Osteoblast (primary cell): ENCODE results near the gene TJP2. TPM values are rescaled to one million over a fixed set of nuclear protein-coding genes. Genes with fewer than 3 reads are reported as not detected.
A peak's percentile ranks its signal among the peaks of the same experiment; 100 is the strongest.

Experiments used
- DNase-seq: peaks from one replicate; pipeline ENCODE4 v3.0.0; 2011; ENCODE audit warnings: low spot score, mixed read lengths; ENCODE audit not compliant: insufficient read length; ENCODE audit errors: missing footprints
- H2AFZ ChIP-seq: 2 replicates; pipeline ENCODE4 v1.6.0; 2011; ENCODE audit warnings: mild to moderate bottlenecking, low read length
- H3K27ac ChIP-seq: 2 replicates; pipeline ENCODE4 v1.5.1; 2011; ENCODE audit warnings: mild to moderate bottlenecking, low read depth, low read length, moderate library complexity
- H3K27me3 ChIP-seq: 2 replicates; pipeline ENCODE4 v1.6.0; 2012; ENCODE audit warnings: mild to moderate bottlenecking, control low read depth, inconsistent platforms, low read length, moderate library complexity; ENCODE audit not compliant: insufficient read depth
- H3K36me3 ChIP-seq: 2 replicates; pipeline ENCODE4 v1.5.1; 2011; ENCODE audit warnings: mild to moderate bottlenecking, low read length, control low read depth, moderate library complexity; ENCODE audit not compliant: insufficient read depth
- H3K4me1 ChIP-seq: 2 replicates; pipeline ENCODE4 v1.5.1; 2011; ENCODE audit warnings: mild to moderate bottlenecking, low read length, control low read depth, moderate library complexity; ENCODE audit not compliant: insufficient read depth
- H3K4me2 ChIP-seq: 2 replicates; pipeline ENCODE4 v1.6.0; 2011; ENCODE audit warnings: mild to moderate bottlenecking, low read length; ENCODE audit not compliant: insufficient read depth
- H3K4me3 ChIP-seq: fragments of 200-600 bp; sonication (generic); 3 replicates; pipeline ENCODE4 v1.5.1; 2012; ENCODE audit warnings: mild to moderate bottlenecking, low read length, inconsistent platforms; ENCODE audit not compliant: insufficient read depth
- H3K79me2 ChIP-seq: 2 replicates; pipeline ENCODE4 v1.6.0; 2012; ENCODE audit warnings: mild to moderate bottlenecking, low read length, control low read depth, inconsistent platforms; ENCODE audit not compliant: insufficient read depth
- H3K9me3 ChIP-seq: 2 replicates; pipeline ENCODE4 v1.5.1; 2011; ENCODE audit warnings: low read depth, low read length, control low read depth
- H4K20me1 ChIP-seq: 2 replicates; pipeline ENCODE4 v1.6.0; 2012; ENCODE audit warnings: mild to moderate bottlenecking, low read length, control low read depth; ENCODE audit not compliant: insufficient read depth
- total RNA-seq: library from RNA; depleted of rRNA; stranded (reverse); fragments of >200 nt; gene quantifications from 2 replicates; pipeline ENCODE4 v1.2.3, GENCODE V29; 2012
- TF ChIP-seq, protein P1 (sequence below): IDR thresholded peaks from 2 replicates; pipeline ENCODE4 v1.5.1; 2011; ENCODE audit warnings: mild to moderate bottlenecking, low read depth, low read length, moderate library complexity; ENCODE audit errors: extremely low read depth

TJP2 gene
- total RNA-seq, 1 donor, result 28.6 TPM

DNA sequence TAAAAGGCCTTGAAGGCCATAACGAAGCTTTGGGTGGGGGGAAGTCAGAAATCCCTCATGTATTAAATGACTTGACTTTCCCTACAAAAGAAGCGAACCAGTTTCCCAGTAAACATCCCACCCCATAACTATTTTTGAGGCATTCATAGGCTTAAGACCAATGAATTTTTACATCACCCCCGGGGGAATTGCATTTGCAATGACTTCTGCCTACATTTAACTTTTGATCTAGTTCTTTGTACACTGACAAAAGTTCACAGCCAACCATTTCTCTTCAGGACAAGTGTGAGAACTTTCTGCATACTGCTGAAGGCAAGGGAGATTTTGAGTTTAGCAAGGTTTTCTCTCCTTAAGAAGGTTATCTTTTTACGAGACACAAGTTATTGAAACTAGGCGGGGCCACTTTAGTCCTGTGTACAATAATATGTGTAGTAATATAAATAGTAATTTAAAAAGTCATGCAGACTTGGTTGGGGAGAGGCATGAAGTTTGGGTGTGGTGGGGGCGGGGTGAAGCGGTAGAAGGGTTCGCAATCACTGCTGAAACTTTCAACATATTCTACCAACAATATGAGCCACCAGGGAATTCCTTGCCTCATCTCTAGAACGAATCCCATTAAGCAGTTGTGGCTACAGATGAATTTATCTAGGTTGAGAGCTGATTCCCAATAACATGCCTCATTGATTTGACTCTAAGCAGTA is 2.5 kb downstream of the TJP2 start:
- H3K27me3 ChIP-seq, result no peaks in the 10 kb centered on the region
- no peak for DNase-seq
- H3K4me1 ChIP-seq, result peaks cover 65% of the 10 kb centered on the region
- H3K36me3 ChIP-seq, result no peaks in the 10 kb centered on the region
- TF ChIP-seq, protein P1, sequence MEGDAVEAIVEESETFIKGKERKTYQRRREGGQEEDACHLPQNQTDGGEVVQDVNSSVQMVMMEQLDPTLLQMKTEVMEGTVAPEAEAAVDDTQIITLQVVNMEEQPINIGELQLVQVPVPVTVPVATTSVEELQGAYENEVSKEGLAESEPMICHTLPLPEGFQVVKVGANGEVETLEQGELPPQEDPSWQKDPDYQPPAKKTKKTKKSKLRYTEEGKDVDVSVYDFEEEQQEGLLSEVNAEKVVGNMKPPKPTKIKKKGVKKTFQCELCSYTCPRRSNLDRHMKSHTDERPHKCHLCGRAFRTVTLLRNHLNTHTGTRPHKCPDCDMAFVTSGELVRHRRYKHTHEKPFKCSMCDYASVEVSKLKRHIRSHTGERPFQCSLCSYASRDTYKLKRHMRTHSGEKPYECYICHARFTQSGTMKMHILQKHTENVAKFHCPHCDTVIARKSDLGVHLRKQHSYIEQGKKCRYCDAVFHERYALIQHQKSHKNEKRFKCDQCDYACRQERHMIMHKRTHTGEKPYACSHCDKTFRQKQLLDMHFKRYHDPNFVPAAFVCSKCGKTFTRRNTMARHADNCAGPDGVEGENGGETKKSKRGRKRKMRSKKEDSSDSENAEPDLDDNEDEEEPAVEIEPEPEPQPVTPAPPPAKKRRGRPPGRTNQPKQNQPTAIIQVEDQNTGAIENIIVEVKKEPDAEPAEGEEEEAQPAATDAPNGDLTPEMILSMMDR, result no peak
- H3K9me3 ChIP-seq, result no peaks in the 10 kb centered on the region
- no peak overlapping the region for H2AFZ ChIP-seq
- H3K4me2 ChIP-seq, result peak overlapping the region; percentile 78
- peaks cover 49% of the 10 kb centered on the region for H3K79me2 ChIP-seq
- H3K27ac ChIP-seq, result peak overlapping the region; percentile 98
- H4K20me1 ChIP-seq, result no peaks in the 10 kb centered on the region
- H3K4me3 ChIP-seq, result no peak overlapping the region

DNA sequence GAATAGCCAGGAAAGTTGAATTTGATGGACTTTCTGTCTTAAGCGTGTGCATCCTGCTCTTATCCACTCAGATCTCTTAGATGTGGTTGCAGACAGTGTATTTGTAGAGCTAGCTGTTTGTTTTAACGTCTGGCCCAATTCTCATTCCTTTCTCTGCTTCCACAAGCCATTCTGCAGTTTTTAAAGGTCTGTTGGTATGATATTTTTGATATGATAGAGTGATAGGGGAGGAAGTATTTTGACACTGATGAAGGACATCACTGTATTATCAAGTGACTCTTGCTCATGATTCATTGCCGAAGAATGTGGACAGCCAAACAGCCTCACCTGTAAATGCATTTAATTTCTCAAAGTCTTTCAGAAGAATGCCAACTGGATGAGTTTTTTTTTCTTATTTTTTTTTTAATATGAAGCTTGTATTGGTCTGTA is 4.5 kb downstream of the TJP2 start:
- peak; percentile 86 for DNase-seq
- H3K27me3 ChIP-seq, result no peaks in the 10 kb centered on the region
- H3K36me3 ChIP-seq, result no peaks in the 10 kb centered on the region
- peak overlapping the region; percentile 21 for H3K27ac ChIP-seq
- TF ChIP-seq, protein P1, result no peak
- H3K79me2 ChIP-seq, result peaks cover 68% of the 10 kb centered on the region
- no peaks in the 10 kb centered on the region for H4K20me1 ChIP-seq
- no peak overlapping the region for H2AFZ ChIP-seq
- H3K4me3 ChIP-seq, result no peak overlapping the region
- H3K4me2 ChIP-seq, result no peak overlapping the region
- peaks cover 62% of the 10 kb centered on the region for H3K4me1 ChIP-seq
- H3K9me3 ChIP-seq, result no peaks in the 10 kb centered on the region

DNA sequence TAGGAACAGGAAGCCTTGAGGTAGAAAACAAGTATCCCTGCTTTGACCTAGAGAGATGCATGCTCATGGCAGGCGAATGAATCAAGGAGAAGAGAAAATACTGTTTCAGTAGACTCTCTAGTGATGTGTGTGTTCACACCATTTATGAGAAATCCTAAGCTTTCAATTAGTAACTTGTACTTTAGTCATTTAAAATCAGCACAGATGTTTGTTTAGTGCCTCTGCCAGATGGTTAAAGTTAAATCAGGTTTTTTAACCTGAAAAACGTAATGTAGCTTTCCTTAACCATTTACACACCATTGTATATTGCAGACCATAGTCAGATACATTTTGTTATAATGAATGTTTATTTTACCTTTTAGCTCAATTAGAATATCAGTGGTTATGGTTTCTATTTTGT is 5.0 kb downstream of the TJP2 start:
- TF ChIP-seq, protein P1, result no peak
- Histone ChIP-seq H3K4me1 (peaks cover 62% of the 10 kb centered on the region), H3K4me3 (no peak overlapping the region)

DNA sequence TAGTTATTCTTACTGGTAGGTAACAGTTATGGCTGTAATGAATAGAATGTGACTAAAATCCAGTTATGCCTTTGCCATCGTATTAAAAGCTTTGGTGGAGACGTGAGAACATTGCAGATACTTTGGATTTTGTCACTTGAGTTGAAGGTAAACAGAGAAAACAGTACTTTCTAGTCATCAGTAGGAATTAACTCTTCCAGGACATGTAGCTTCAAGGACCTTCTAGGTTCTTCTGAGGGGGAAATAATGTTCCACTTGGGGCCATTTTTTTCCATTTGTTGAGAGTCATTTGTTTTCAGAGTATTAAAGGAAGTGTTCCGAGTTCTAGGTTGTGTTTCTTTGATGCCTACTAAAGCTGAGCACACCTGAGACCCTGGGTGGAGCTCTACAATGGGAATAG is 6.1 kb downstream of the TJP2 start:
- Histone ChIP-seq H3K4me1 (peaks cover 58% of the 10 kb centered on the region), H2AFZ (no peak overlapping the region), H3K4me3 (peak overlapping the region; percentile 34), H3K79me2 (peaks cover 81% of the 10 kb centered on the region), H3K27me3 (no peaks in the 10 kb centered on the region), H3K27ac (peak overlapping the region; percentile 83), H3K4me2 (peak overlapping the region; percentile 70), H3K9me3 (no peaks in the 10 kb centered on the region), H3K36me3 (no peaks in the 10 kb centered on the region), H4K20me1 (no peaks in the 10 kb centered on the region)
- no peak for DNase-seq
- TF ChIP-seq, protein P1, result no peak

More for the DNA sequence above, 5.0 kb downstream of the TJP2 start:
- peaks cover 72% of the 10 kb centered on the region for H3K79me2 ChIP-seq
- no peaks in the 10 kb centered on the region for H3K9me3 ChIP-seq
- H4K20me1 ChIP-seq, result no peaks in the 10 kb centered on the region
- no peaks in the 10 kb centered on the region for H3K36me3 ChIP-seq
- no peak overlapping the region for H2AFZ ChIP-seq
- H3K27ac ChIP-seq, result peak overlapping the region; percentile 21
- no peaks in the 10 kb centered on the region for H3K27me3 ChIP-seq
- H3K4me2 ChIP-seq, result no peak overlapping the region
- no peak for DNase-seq
